Esophagus squamous epithelium (tissue), 4 donors: ENCODE results near the gene GPR6.

Experiments used
- POLR2A ChIP-seq, 4 donors: fragments of 450-650 bp; IDR thresholded peaks; one replicate each; pipeline ENCODE4 v1.6.1; 2017; ENCODE audit warnings: antibody characterized with exemption in 4 of 4, mild to moderate bottlenecking in 4 of 4, moderate library complexity in 3 of 4
- TF ChIP-seq, protein P1 (sequence below), 6 experiments: fragments of 450-650 bp in 4 of 6; fragments of 200-600 bp in 2 of 6; sonication (generic) in 2 of 6; IDR thresholded peaks; one replicate each; pipeline ENCODE4 v1.5.1; 2016 to 2019; ENCODE audit warnings: antibody characterized with exemption in 6 of 6, mild to moderate bottlenecking in 4 of 6, moderate library complexity in 4 of 6

DNA sequence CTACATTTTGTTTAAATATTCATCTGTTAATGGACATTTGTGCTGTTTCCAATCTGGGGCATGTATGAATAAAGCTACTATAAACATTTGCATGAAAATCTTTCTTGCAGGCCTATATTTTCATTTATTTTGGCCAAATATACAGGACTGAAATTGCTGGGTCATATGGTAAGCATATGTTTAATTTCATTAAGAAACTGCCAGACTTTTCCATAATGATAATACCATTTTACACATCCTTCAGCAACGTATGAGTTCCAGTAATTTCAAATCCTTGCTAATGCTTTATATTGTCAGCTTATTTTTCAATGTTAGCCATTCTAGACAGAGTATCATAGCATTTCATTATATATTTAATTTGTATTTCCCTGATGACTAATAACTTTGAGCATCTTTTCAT is 51.0 kb downstream of the GPR6 start:
- TF ChIP-seq, protein P1, sequence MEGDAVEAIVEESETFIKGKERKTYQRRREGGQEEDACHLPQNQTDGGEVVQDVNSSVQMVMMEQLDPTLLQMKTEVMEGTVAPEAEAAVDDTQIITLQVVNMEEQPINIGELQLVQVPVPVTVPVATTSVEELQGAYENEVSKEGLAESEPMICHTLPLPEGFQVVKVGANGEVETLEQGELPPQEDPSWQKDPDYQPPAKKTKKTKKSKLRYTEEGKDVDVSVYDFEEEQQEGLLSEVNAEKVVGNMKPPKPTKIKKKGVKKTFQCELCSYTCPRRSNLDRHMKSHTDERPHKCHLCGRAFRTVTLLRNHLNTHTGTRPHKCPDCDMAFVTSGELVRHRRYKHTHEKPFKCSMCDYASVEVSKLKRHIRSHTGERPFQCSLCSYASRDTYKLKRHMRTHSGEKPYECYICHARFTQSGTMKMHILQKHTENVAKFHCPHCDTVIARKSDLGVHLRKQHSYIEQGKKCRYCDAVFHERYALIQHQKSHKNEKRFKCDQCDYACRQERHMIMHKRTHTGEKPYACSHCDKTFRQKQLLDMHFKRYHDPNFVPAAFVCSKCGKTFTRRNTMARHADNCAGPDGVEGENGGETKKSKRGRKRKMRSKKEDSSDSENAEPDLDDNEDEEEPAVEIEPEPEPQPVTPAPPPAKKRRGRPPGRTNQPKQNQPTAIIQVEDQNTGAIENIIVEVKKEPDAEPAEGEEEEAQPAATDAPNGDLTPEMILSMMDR (IDR thresholded peaks at IDR 0.05), result no peak
- no peak for TF ChIP-seq POLR2A (IDR thresholded peaks at IDR 0.05)
